Measurements from ENCODE around the gene TGM2.

The TGM2 gene

DNA sequence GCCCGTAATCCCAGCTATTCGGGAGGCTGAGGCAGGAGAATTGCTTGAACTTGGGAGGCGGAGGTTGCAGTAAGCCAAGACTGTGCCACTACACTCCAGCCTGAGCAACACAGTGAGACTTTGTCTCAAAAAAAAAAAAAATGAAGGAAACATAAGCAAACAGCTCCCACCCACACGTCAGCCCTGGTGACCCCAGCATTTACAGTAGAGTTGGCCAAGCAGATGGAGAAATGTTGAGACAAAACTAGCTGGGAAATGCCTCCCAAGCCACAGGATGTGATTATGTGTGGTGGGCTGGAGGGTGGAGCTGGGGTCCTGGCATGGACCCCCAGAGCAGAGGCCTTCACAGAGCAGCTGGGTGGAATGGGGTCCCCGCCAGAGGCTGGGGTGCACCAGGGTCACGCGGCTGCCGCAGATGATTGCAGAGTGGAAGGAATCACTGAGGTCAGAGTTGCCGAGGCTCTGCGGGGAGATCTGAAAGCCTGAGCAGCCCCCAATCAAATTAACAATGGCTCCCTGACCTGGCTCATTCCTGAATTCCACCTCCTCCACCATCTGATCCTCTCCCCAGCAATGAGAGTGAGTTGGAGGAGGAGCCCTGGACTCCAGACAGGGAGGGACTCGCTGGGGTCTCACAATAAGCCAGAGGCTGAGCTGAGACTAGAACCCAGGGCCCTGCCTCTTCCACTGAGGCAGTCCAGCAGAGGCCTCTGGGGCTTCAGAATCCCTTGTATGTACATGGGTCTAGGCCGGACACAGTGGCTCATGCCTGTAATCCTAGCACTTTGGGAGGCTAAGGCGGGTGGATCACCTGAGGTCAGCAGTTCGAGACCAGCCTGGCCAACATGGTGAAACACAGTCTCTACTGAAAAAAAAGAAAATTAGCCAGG, 34.7 kb upstream of the TGM2 start:
- no peak for DNase-seq (ENCODE audit: low read depth in 2 of 2, low spot score in 1 of 2)

- DNase-seq (ENCODE audit: low read depth in 2 of 2, low spot score in 1 of 2) = no peak
Measured at GRCh38 chr20:38198238-38198861, 33.3 kb upstream of the TGM2 start.

DNA sequence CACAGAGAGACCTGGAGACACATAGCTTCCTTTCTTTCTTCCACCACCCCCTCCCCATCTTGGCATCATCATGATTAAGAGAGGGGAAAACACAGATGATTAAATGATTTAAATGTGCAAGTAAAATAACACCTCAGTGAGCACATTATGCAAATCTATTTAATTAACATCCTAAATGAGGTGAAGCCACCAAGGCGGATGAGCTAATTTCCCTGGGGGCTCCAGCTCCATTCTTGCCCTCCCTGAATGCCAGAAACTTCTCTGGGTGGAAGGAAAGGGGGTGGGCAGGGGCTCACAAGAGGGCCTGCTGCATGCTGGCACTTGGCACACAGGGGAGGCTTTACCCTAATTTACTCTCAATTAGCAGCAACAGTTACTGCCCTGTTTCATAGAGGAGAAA, 32.5 kb upstream of the TGM2 start:
- no peak for DNase-seq (ENCODE audit: low read depth in 2 of 2, low spot score in 1 of 2)

- DNase-seq (ENCODE audit: low read depth in 2 of 2, low spot score in 1 of 2) = no peak
Measured at GRCh38 chr20:38197217-38197616, 32.1 kb upstream of the TGM2 start.

DNA sequence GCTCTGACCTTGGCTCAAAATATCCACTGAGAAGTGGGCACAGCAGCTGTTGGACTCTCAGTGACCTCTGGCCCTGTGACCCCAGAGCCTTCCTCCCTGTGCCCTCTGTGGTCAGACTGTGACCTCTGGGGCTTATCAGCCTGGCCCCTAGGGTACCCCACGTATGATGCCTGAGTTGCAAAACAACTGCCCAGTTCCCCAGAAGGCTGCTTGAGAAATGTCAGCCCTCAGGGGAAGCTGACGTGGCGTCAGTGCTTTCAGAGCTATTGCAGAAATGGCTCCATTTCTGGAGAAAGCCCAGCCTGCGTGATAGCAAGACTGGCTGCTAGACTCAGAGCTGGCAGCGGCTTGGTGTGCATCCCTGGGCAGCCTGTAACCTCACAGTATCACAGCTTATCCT, 31.5 kb upstream of the TGM2 start:
- DNase-seq (ENCODE audit: low read depth in 2 of 2, low spot score in 1 of 2) = no peak

DNA sequence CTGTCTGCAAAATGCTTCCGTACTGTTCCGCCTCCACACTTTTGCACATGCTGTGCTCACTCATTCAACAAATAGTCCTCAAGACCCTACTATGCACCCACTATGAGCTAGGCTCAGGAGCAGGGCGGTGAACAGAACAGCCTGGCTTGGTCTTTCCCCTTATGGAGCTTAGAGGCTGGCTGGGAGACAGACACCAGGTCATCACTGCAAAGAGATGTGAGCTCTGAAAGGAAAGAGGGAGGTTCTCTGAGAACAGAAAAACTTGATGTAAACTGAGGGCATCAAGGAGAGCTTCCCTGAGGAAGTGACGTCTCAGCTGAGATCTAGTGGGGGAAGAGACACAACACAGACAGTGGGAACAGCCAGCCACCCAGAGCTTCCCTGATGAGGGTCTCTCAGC, 31.0 kb upstream of the TGM2 start:
- DNase-seq (ENCODE audit: low read depth in 2 of 2, low spot score in 1 of 2) = no peak

GRCh38 chr20:38195521-38195920, 30.5 kb upstream of the TGM2 start:
- no peak for DNase-seq (ENCODE audit: low read depth in 2 of 2, low spot score in 1 of 2)

GRCh38 chr20:38194971-38195504, 30.0 kb upstream of the TGM2 start:
- DNase-seq (ENCODE audit: low read depth in 2 of 2, low spot score in 1 of 2) = no peak

DNA sequence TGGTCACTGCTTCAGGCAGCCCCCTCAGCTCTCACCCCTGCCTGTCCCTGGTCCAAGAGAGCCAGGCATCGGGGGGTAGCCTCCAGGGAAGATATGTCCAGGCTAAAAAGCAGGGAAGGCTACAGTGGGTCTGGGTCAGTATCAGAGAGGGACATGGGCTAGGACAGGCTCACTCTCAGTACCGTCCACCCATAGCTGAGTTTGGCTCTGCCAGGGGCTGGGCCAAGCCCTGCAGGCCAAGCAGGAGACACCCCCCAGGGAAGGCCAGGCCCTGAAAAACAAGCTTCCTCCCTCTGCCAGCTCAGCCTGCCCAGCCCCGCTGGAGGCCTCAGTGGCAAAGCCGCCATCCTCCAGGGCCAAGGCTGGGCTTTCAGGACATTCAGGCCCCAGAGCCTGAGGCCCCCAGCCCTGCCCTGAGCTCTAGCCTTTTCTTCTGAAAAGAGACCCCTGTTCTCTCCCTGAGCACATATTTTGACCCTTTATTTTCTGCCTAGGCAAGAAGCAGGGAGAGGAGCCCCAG, 28.6 kb upstream of the TGM2 start:
- DNase-seq (ENCODE audit: low read depth in 2 of 2, low spot score in 1 of 2) = no peak

GRCh38 chr20:38192323-38192885, 27.3 kb upstream of the TGM2 start:
- DNase-seq (ENCODE audit: low read depth in 2 of 2, low spot score in 1 of 2) = no peak

DNA sequence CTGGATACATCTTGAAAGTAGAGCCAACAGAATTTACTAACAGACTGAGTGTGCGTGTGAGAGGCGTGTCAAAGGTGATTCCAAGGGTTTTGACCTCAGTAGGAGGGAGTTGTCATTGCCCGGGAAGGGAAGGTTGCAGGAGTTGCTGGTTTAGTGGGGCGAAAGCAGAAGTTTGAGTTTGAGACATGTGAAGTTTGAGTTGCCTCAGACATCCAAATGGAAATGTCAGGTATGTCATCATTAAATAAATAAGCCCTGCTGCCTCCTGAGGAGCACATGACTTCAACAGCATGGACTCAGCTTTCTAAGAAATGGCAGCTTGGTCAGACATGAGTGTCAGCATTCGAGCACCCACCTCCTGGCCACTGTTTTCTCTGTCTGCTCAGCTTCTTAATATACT, 26.6 kb upstream of the TGM2 start:
- DNase-seq (ENCODE audit: low read depth in 2 of 2, low spot score in 1 of 2) = no peak

- DNase-seq (ENCODE audit: low read depth in 2 of 2, low spot score in 1 of 2) = no peak
Measured at GRCh38 chr20:38190936-38191371, 25.9 kb upstream of the TGM2 start.

GRCh38 chr20:38190166-38190565, 25.1 kb upstream of the TGM2 start:
- DNase-seq (ENCODE audit: low read depth in 2 of 2, low spot score in 1 of 2) = no peak

DNA sequence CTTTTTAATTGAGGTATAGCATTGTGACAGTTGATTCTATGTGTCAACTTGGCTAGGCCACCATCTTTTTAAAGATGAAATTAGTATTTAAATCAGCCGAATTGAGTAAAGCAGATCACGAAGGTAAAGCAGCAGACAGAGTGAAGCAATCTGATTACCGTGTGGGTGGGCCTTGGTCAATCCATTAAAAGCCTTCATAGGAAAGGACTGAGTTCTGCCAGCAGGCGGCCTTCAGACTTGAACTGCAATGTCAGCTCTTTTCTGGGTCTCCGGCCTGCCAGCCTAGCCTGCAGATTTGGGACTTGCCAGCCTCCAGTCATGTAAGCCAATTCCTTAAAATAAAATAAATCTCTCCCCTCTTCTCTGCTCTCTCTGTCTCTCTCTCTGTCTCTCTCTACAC, 22.4 kb upstream of the TGM2 start:
- no peak for DNase-seq (ENCODE audit: low read depth in 2 of 2, low spot score in 1 of 2)

DNA sequence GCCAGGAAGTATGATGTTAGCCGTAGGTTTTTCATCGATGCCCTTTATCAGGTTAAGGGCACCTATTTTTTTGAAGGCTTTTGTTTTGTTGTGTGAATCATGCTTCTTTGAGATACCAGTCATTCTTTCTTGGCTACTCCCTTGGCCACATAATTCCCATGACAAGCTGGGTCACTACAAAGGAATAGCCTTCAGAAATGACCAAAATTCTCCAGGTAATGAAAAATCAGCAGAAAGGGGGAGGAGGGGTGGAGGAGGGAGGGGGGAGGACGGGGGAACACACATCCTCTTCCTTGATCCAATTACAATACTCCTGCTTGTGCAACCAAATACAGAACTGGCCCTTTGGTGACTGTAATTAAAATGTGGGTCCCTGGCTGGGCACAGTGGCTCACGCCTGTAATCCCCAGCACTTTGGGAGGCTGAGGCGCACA, 21.7 kb upstream of the TGM2 start:
- no peak for DNase-seq (ENCODE audit: low read depth in 2 of 2, low spot score in 1 of 2)

DNA sequence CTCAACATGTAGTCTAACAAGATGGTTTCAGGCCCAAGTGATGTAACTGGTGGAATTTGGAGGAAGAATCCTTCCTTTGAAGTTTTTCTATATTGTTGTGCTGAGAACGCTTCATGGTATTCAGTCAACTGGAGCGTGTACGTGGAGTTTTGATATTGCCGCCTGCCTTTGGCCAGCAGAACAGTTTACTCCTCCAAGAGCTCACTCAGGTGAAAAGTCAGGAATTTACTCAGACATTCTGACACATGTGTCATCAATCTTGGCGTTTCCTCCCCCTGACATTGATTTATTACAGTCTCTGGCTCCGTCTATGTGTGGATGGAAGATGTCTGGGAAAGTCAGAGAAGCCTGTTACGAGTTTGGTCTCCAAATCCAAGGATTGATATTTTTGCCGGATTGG, 19.0 kb upstream of the TGM2 start:
- no peak for DNase-seq (ENCODE audit: low read depth in 2 of 2, low spot score in 1 of 2)

DNA sequence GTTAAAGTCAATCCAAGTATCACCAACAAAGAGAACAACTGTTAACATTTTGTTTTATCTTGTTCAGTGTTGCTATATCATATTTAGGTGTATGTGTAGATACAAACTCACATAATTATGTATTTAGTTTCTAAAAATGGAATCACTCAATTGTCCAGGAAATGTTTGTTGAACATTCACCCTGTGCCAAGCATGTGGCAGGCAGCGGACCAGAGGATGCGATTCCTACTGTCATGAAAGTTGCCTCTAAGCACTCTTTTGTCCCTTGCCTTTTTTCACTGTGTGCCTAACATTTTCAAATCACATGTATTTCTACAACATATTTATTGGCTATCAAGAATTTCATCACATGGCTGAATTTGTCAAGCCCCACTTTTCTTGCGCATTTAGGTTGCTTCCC, 16.9 kb upstream of the TGM2 start:
- DNase-seq (ENCODE audit: low read depth in 2 of 2, low spot score in 1 of 2) = no peak

GRCh38 chr20:38181207-38181801, 16.2 kb upstream of the TGM2 start:
- DNase-seq (ENCODE audit: low read depth in 2 of 2, low spot score in 1 of 2) = no peak

GRCh38 chr20:38180781-38181180, 15.7 kb upstream of the TGM2 start:
- DNase-seq (ENCODE audit: low read depth in 2 of 2, low spot score in 1 of 2) = no peak

- DNase-seq (ENCODE audit: low read depth in 2 of 2, low spot score in 1 of 2) = no peak
Measured at GRCh38 chr20:38179846-38180245, 14.8 kb upstream of the TGM2 start.

DNA sequence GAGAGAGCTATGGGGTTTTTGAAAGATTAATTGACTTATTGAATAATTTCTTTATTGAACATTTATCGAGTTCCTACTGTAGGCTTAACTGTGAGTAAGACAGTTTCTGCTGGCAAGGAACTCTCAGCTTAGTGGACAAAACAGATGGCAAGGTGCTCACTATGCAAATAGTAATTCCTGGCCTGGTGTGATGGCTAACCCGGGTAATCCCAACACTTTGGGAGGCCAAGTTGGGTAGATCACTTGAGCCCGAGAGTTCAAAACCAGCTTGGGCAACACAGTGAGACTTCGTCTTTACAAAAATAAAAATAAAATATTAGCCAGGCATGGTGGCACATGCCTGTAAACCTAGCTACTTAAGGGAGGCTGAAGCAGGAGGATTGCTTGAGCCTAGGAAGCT, 13.5 kb upstream of the TGM2 start:
- DNase-seq (ENCODE audit: low read depth in 2 of 2, low spot score in 1 of 2) = no peak

All from stimulated activated CD8-positive, alpha-beta memory T cell treated with anti-CD3 and anti-CD28 coated beads, Interleukin-4, amount 100 ng/mL, for 4 hours (primary cell).